Neural crest cell (in vitro differentiated cells): ENCODE results near the gene CACNA1E. TPM values are rescaled to one million over a fixed set of nuclear protein-coding genes. Genes with fewer than 3 reads are reported as not detected.

Experiments
- DNase-seq: peaks from one replicate; pipeline ENCODE4 v3.0.0; 2021; ENCODE audit warnings: low read depth, mixed read lengths, low spot score
- H3K27ac Mint-ChIP-seq: one replicate; pipeline ENCODE4 v1.8.0; 2021; ENCODE audit warnings: mild to moderate bottlenecking, mixed read lengths; ENCODE audit not compliant: unreplicated experiment
- H3K27me3 Mint-ChIP-seq: 2 replicates; pipeline ENCODE4 v1.8.0; 2021; ENCODE audit warnings: low read depth, mild to moderate bottlenecking, mixed read lengths
- H3K36me3 Mint-ChIP-seq: 2 replicates; pipeline ENCODE4 v1.8.0; 2021; ENCODE audit warnings: low read depth, mild to moderate bottlenecking, mixed read lengths
- H3K4me1 Mint-ChIP-seq: 2 replicates; pipeline ENCODE4 v1.8.0; 2021; ENCODE audit warnings: mixed read lengths
- H3K4me3 Mint-ChIP-seq: one replicate; pipeline ENCODE4 v1.8.0; 2021; ENCODE audit warnings: mild to moderate bottlenecking, mixed read lengths
- H3K9me3 Mint-ChIP-seq: 2 replicates; pipeline ENCODE4 v1.8.0; 2021; ENCODE audit warnings: mixed read lengths
- CTCF ChIP-seq: fragments of 200-600 bp; sonication (generic); conservative IDR thresholded peaks from 2 replicates; pipeline ENCODE4 v1.5.0; 2021; ENCODE audit warnings: antibody characterized with exemption, mild to moderate bottlenecking
- total RNA-seq: library from RNA; stranded (reverse); gene quantifications from 2 replicates; pipeline ENCODE4 v1.2.1, GENCODE V29; 2021

CACNA1E gene
- total RNA-seq, 1 donor from 2014 or later: 1.3 TPM

GRCh38 chr1:181490276-181490675 lies 7.0 kb downstream of the CACNA1E start:
- Mint-ChIP-seq H3K27ac (no peak overlapping the region), H3K9me3 (no peaks in the 10 kb centered on the region), H3K27me3 (peaks cover 75% of the 10 kb centered on the region), H3K36me3 (peaks cover 2% of the 10 kb centered on the region), H3K4me1 (peaks cover 9% of the 10 kb centered on the region), H3K4me3 (no peak overlapping the region)
- TF ChIP-seq CTCF: no peak
- DNase-seq: no peak

DNA sequence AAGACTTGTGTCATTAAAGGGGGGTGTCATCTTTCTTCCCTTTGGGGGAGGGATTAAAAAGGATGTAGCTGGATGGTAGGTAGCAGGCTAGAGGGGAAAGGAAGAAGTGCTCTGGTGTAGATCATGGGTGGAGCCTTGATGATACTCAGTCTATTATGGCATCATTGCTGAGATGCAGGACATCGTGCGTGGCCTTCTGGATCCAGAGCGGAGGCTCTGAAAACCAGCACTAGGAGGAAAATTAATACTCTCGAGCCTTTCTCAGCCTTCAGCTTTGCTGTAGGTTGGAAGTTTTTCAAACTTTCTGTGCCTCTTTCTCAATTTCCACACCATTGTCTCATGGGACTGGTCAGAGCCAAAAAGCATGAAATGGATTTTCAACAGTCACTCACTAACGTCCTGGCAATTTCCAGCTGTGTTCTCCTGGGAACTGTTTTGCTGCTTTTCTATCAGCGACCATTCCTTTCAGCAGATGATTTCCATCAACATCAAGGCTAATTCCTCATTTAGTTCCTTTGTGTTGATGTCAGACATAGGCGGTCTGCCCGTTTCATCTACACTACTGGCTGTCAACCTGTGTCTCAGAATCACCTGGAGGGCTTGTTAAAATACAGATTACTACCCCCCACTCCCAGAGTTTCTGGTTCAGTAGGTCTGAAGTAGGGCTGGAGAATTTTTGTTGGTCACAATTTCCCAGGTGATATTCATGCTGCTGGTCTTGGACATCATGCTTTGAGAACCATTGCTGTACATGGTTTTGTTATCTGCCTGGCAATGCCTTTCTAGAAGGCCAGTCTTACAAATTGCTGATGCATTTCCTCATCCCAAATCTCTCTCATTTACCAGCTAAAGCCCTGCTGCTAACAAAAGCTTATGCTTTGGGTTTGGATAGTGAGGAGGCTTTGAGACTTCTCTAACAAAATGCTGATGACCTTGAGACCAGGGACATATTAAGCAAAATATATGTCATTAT lies 7.7 kb downstream of the CACNA1E start:
- Mint-ChIP-seq H3K27ac (no peak overlapping the region), H3K4me1 (peaks cover 3% of the 10 kb centered on the region), H3K4me3 (no peak overlapping the region), H3K36me3 (no peaks in the 10 kb centered on the region), H3K9me3 (no peaks in the 10 kb centered on the region), H3K27me3 (peaks cover 67% of the 10 kb centered on the region)
- DNase-seq: no peak
- TF ChIP-seq CTCF: no peak

DNA sequence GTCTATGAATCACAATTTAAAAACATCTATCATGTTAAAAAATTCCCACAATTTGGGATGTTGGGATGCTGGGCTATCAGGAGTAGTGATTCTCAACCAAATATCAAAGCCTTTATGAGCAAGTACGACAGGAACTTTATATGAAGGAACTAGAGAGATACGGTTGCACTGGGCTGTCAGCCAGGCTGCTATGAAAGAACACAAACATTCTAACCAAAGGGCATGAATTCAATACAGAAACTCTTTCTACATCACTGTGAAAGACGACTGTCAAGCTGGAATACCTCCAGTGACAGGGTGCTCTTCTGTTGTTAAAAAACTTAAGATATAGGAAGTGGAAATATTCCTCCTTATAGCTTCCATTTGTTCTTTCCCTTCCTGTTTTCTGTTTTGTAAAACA lies 9.8 kb downstream of the CACNA1E start:
- Mint-ChIP-seq H3K9me3 (no peaks in the 10 kb centered on the region), H3K27ac (no peak overlapping the region), H3K4me1 (no peaks in the 10 kb centered on the region), H3K27me3 (peaks cover 55% of the 10 kb centered on the region), H3K36me3 (no peaks in the 10 kb centered on the region), H3K4me3 (no peak overlapping the region)
- TF ChIP-seq CTCF: no peak
- DNase-seq: no peak

DNA sequence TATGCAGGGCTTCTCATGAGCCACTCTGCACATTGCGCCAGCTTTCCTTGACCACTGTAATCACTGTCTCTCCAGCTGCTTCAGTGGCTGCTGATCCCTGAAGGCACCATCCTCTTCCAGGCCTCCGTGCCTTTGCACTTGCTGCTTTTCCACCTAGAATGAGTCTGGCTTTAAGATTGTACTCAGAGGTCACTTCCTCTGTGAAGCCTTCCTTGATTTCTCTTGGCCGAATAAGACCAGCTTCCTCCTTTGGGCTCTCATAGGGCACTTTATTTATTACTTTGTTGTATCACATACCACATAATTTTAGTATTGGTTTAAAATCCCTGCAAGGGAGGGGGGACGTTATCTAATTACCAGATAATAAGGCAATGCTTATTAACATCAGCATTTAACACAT lies 10.6 kb downstream of the CACNA1E start:
- Mint-ChIP-seq H3K4me1 (no peaks in the 10 kb centered on the region), H3K27ac (no peak overlapping the region), H3K4me3 (no peak overlapping the region), H3K36me3 (no peaks in the 10 kb centered on the region), H3K27me3 (peaks cover 52% of the 10 kb centered on the region), H3K9me3 (no peaks in the 10 kb centered on the region)
- TF ChIP-seq CTCF: no peak
- DNase-seq: no peak

GRCh38 chr1:181496759-181497158 lies 13.4 kb downstream of the CACNA1E start:
- Mint-ChIP-seq H3K9me3 (no peaks in the 10 kb centered on the region), H3K4me1 (peaks cover 12% of the 10 kb centered on the region), H3K36me3 (no peaks in the 10 kb centered on the region), H3K27me3 (peaks cover 34% of the 10 kb centered on the region), H3K27ac (no peak overlapping the region), H3K4me3 (no peak overlapping the region)
- no peak for TF ChIP-seq CTCF
- DNase-seq: no peak
